Measurements from ENCODE around the gene BCL2A1. TPM values are rescaled to one million over a fixed set of nuclear protein-coding genes. Genes with fewer than 3 reads are reported as not detected.
"Not testable (repeated sequence)": the region's sequence is repeated elsewhere in the genome, so short reads cannot be mapped to it uniquely, and the experiment has no call there.

Gene BCL2A1
- total and polyA plus RNA-seq, 4 donors = 0.18 to 8.3 (median 6.4) TPM

GRCh38 chr15:79926116-79926515, 44.9 kb downstream of the BCL2A1 start:
- 98% methylated on average over 32 to 36 of the region's 36 CpGs for WGBS, 2 donors
- not testable (repeated sequence) for H3K4me1 ChIP-seq (ENCODE audit: control insufficient read depth in 1 of 2, insufficient read depth in 2 of 2, low read length in 2 of 2); H3K4me3 ChIP-seq (ENCODE audit: low read length in 2 of 2); H3K36me3 ChIP-seq (ENCODE audit: control insufficient read depth in 1 of 2, insufficient read depth in 2 of 2, low read length in 1 of 2); H3K9me3 ChIP-seq (ENCODE audit: control insufficient read depth, low read length); ATAC-seq (ENCODE audit: low FRiP score); H3K27ac ChIP-seq (ENCODE audit: low read depth in 1 of 2, low read length in 2 of 2); DNase-seq; H3K27me3 ChIP-seq (ENCODE audit: control insufficient read depth in 1 of 2, insufficient read depth in 2 of 2, low read length in 1 of 2)
- intact Hi-C loops (cut with DNase I) = loop anchor here (10.0 kb wide), 2 partner anchors 229 to 249 kb away; partner anchors contain the start of gene FAH (in 1 of the 2)

- Histone ChIP-seq H3K9me3 (ENCODE audit: control insufficient read depth, low read length) (peaks cover 4% of the 10 kb centered on the region), H3K27me3 (ENCODE audit: control insufficient read depth in 1 of 2, insufficient read depth in 2 of 2, low read length in 1 of 2) (no peaks in the 10 kb centered on the region), H3K27ac (ENCODE audit: low read depth in 1 of 2, low read length in 2 of 2) (peak overlapping the region in 1 of 2 donors; percentile 14), H3K4me3 (ENCODE audit: low read length in 2 of 2) (peak overlapping the region in 1 of 2 donors; percentile 63), H3K36me3 (ENCODE audit: control insufficient read depth in 1 of 2, insufficient read depth in 2 of 2, low read length in 1 of 2) (no peaks in the 10 kb centered on the region), H3K4me1 (ENCODE audit: control insufficient read depth in 1 of 2, insufficient read depth in 2 of 2, low read length in 2 of 2) (no peaks in the 10 kb centered on the region)
- DNase-seq = no peak
- WGBS, 2 donors = 91 to 94% methylated on average over 24 of the region's 24 CpGs
- intact Hi-C loops (cut with DNase I) = loop anchor here (10.0 kb wide), 2 partner anchors 230 to 250 kb away; partner anchors contain the start of gene FAH (in 1 of the 2)
- ATAC-seq (ENCODE audit: low FRiP score) = no peak
Measured at GRCh38 chr15:79924379-79924778, 46.6 kb downstream of the BCL2A1 start.

GRCh38 chr15:79923515-79924169, 47.4 kb downstream of the BCL2A1 start:
- WGBS, 2 donors = 1% methylated on average over 66 to 68 of the region's 68 CpGs
- DNase-seq = peak; percentile 95 to 97
- peak; percentile 99 for ATAC-seq (ENCODE audit: low FRiP score)
- peak overlapping the region; percentile 71 to 84 for H3K27ac ChIP-seq (ENCODE audit: low read depth in 1 of 2, low read length in 2 of 2)
- no peaks in the 10 kb centered on the region for H3K36me3 ChIP-seq (ENCODE audit: control insufficient read depth in 1 of 2, insufficient read depth in 2 of 2, low read length in 1 of 2)
- intact Hi-C loops (cut with DNase I) = loop anchor here (2.0 to 10.0 kb wide), 3 partner anchors 27 to 251 kb away; partner anchors contain the start of genes FAH (in 1 of the 2) and MTHFS (in 1 of the 2)
- peaks cover 9% of the 10 kb centered on the region for H3K9me3 ChIP-seq (ENCODE audit: control insufficient read depth, low read length)
- H3K27me3 ChIP-seq (ENCODE audit: control insufficient read depth in 1 of 2, insufficient read depth in 2 of 2, low read length in 1 of 2) = no peaks in the 10 kb centered on the region
- H3K4me1 ChIP-seq (ENCODE audit: control insufficient read depth in 1 of 2, insufficient read depth in 2 of 2, low read length in 2 of 2) = no peaks in the 10 kb centered on the region
- peak overlapping the region; percentile 63 to 73 for H3K4me3 ChIP-seq (ENCODE audit: low read length in 2 of 2)

- H3K9me3 ChIP-seq (ENCODE audit: control insufficient read depth, low read length) = peaks cover 11% of the 10 kb centered on the region
- intact Hi-C loops (cut with DNase I) = loop anchor here (2.0 to 10.0 kb wide), 3 partner anchors 26 to 252 kb away; partner anchors contain the start of genes FAH (in 1 of the 2) and MTHFS (in 1 of the 2)
- H3K4me1 ChIP-seq (ENCODE audit: control insufficient read depth in 1 of 2, insufficient read depth in 2 of 2, low read length in 2 of 2) = no peaks in the 10 kb centered on the region
- H3K4me3 ChIP-seq (ENCODE audit: low read length in 2 of 2) = peak overlapping the region; percentile 63 to 73
- no peaks in the 10 kb centered on the region for H3K36me3 ChIP-seq (ENCODE audit: control insufficient read depth in 1 of 2, insufficient read depth in 2 of 2, low read length in 1 of 2)
- H3K27ac ChIP-seq (ENCODE audit: low read depth in 1 of 2, low read length in 2 of 2) = peak overlapping the region; percentile 71 to 84
- no peaks in the 10 kb centered on the region for H3K27me3 ChIP-seq (ENCODE audit: control insufficient read depth in 1 of 2, insufficient read depth in 2 of 2, low read length in 1 of 2)
- ATAC-seq (ENCODE audit: low FRiP score) (peak; percentile 86), DNase-seq (peak; percentile 75 to 87)
- WGBS, 2 donors = 0 to 1% methylated on average over 41 to 51 of the region's 51 CpGs
Measured at GRCh38 chr15:79923079-79923514, 47.9 kb downstream of the BCL2A1 start.

- intact Hi-C loops (cut with DNase I) = loop anchor here (2.0 to 10.0 kb wide), 3 partner anchors 26 to 252 kb away; partner anchors contain the start of genes FAH (in 1 of the 2) and MTHFS (in 1 of the 2)
- ATAC-seq (ENCODE audit: low FRiP score) = no peak
- no peaks in the 10 kb centered on the region for H3K4me1 ChIP-seq (ENCODE audit: control insufficient read depth in 1 of 2, insufficient read depth in 2 of 2, low read length in 2 of 2)
- DNase-seq = no peak
- H3K27ac ChIP-seq (ENCODE audit: low read depth in 1 of 2, low read length in 2 of 2) = peak overlapping the region in 1 of 2 donors; percentile 84
- no peaks in the 10 kb centered on the region for H3K36me3 ChIP-seq (ENCODE audit: control insufficient read depth in 1 of 2, insufficient read depth in 2 of 2, low read length in 1 of 2)
- no peaks in the 10 kb centered on the region for H3K27me3 ChIP-seq (ENCODE audit: control insufficient read depth in 1 of 2, insufficient read depth in 2 of 2, low read length in 1 of 2)
- WGBS, 2 donors = 19 to 21% methylated on average over 17 of the region's 17 CpGs
- peaks cover 13% of the 10 kb centered on the region for H3K9me3 ChIP-seq (ENCODE audit: control insufficient read depth, low read length)
- peak overlapping the region; percentile 63 to 73 for H3K4me3 ChIP-seq (ENCODE audit: low read length in 2 of 2)
Measured at GRCh38 chr15:79922512-79923078, 48.4 kb downstream of the BCL2A1 start.

- H3K9me3 ChIP-seq (ENCODE audit: control insufficient read depth, low read length) = peaks cover 16% of the 10 kb centered on the region
- intact Hi-C loops (cut with DNase I) = loop anchor here (10.0 kb wide), 2 partner anchors 235 to 255 kb away; partner anchors contain the start of gene FAH (in 1 of the 2)
- no peak for ATAC-seq (ENCODE audit: low FRiP score)
- H3K27me3 ChIP-seq (ENCODE audit: control insufficient read depth in 1 of 2, insufficient read depth in 2 of 2, low read length in 1 of 2) = no peaks in the 10 kb centered on the region
- no peak overlapping the region for H3K27ac ChIP-seq (ENCODE audit: low read depth in 1 of 2, low read length in 2 of 2)
- no peaks in the 10 kb centered on the region for H3K4me1 ChIP-seq (ENCODE audit: control insufficient read depth in 1 of 2, insufficient read depth in 2 of 2, low read length in 2 of 2)
- no peak for DNase-seq
- no peak overlapping the region for H3K4me3 ChIP-seq (ENCODE audit: low read length in 2 of 2)
- no peaks in the 10 kb centered on the region for H3K36me3 ChIP-seq (ENCODE audit: control insufficient read depth in 1 of 2, insufficient read depth in 2 of 2, low read length in 1 of 2)
- whole genome bisulfite sequencing, 2 donors = 90 to 96% methylated on average over 12 of the region's 12 CpGs
Measured at GRCh38 chr15:79919749-79920511, 51.1 kb downstream of the BCL2A1 start.

- DNase-seq = no peak
Measured at GRCh38 chr15:79919090-79919748, 51.8 kb downstream of the BCL2A1 start.

GRCh38 chr15:79918278-79918677, 52.7 kb downstream of the BCL2A1 start:
- 95 to 97% methylated on average over 11 of the region's 11 CpGs for WGBS, 2 donors
- intact Hi-C loops (cut with DNase I) = no loop called here
- DNase-seq (no peak), ATAC-seq (ENCODE audit: low FRiP score) (no peak)
- Histone ChIP-seq H3K4me1 (ENCODE audit: control insufficient read depth in 1 of 2, insufficient read depth in 2 of 2, low read length in 2 of 2) (no peaks in the 10 kb centered on the region), H3K36me3 (ENCODE audit: control insufficient read depth in 1 of 2, insufficient read depth in 2 of 2, low read length in 1 of 2) (no peaks in the 10 kb centered on the region), H3K27me3 (ENCODE audit: control insufficient read depth in 1 of 2, insufficient read depth in 2 of 2, low read length in 1 of 2) (no peaks in the 10 kb centered on the region), H3K4me3 (ENCODE audit: low read length in 2 of 2) (no peak overlapping the region), H3K9me3 (ENCODE audit: control insufficient read depth, low read length) (peaks cover 16% of the 10 kb centered on the region), H3K27ac (ENCODE audit: low read depth in 1 of 2, low read length in 2 of 2) (no peak overlapping the region)

More at GRCh38 chr15:79919090-79919748, 51.8 kb downstream of the BCL2A1 start:
- 95 to 96% methylated on average over 27 of the region's 27 CpGs for WGBS, 2 donors
- intact Hi-C loops (cut with DNase I) = no loop called here
- Histone ChIP-seq H3K4me1 (ENCODE audit: control insufficient read depth in 1 of 2, insufficient read depth in 2 of 2, low read length in 2 of 2) (no peaks in the 10 kb centered on the region), H3K4me3 (ENCODE audit: low read length in 2 of 2) (no peak overlapping the region), H3K9me3 (ENCODE audit: control insufficient read depth, low read length) (peaks cover 16% of the 10 kb centered on the region), H3K27me3 (ENCODE audit: control insufficient read depth in 1 of 2, insufficient read depth in 2 of 2, low read length in 1 of 2) (no peaks in the 10 kb centered on the region), H3K27ac (ENCODE audit: low read depth in 1 of 2, low read length in 2 of 2) (no peak overlapping the region), H3K36me3 (ENCODE audit: control insufficient read depth in 1 of 2, insufficient read depth in 2 of 2, low read length in 1 of 2) (no peaks in the 10 kb centered on the region)
- ATAC-seq (ENCODE audit: low FRiP score) = no peak

Measured in aorta (tissue), 5 donors.